22Rv1 (cell line): ENCODE results near the gene LEMD1.
"Not testable (repeated sequence)": the region's sequence is repeated elsewhere in the genome, so short reads cannot be mapped to it uniquely, and the experiment has no call there.

ENCODE experiments used
- H3K27ac ChIP-seq: fragments of 450-650 bp; 2 replicates; pipeline ENCODE4 v1.5.1; 2017
- CTCF ChIP-seq: fragments of 450-650 bp; IDR thresholded peaks from 2 replicates; pipeline ENCODE4 v1.5.1; 2017; ENCODE audit warnings: mild to moderate bottlenecking
- ZFX ChIP-seq: fragments of 450-650 bp; IDR thresholded peaks from 2 replicates; pipeline ENCODE4 v1.6.1; 2017; ENCODE audit warnings: antibody characterized with exemption, borderline replicate concordance

The LEMD1 gene

GRCh38 chr1:205435578-205436573, 14.0 kb upstream of the LEMD1 start:
- no peak overlapping the region for H3K27ac ChIP-seq
- TF ChIP-seq ZFX (no peak), CTCF (no peak)

DNA sequence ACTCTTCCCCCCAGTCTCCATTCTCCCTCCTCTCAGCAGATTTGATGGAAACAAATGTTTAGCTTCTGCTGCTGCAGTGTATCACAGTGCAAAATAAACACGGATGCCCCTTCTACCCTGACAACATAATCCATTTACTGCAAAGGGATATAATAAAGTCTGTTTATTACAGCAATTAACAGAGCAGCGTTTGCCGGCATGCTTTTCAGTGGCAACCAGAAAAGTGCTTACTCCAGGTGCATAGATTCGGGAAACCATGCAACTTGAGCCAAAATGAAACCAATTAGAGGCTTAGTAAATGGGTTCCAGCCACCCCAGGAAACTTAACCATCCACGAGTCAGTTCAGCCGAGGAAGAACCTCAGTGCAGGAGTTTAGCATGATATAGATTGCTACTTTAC, 12.9 kb upstream of the LEMD1 start:
- no peak overlapping the region for H3K27ac ChIP-seq
- TF ChIP-seq CTCF = no peak
- TF ChIP-seq ZFX = no peak

DNA sequence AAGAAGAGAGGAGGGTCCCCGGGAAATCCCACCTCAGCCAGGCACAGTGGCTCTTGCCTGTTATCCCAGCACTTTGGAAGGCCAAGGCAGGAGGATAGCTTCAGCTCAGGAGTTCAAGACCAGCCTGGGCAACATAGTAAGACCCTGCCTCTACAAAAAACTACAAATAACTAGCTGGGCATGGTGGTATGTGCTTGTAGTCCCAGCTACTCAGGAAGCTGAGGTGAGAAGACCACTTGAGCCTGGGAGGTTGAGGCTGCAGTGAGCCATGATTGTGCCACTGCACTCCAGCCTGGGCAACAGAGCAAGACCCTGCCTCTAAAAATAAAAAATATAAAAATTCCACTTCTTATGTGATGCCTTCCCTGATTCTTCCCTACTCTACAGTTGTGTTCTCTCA, 10.8 kb upstream of the LEMD1 start:
- not testable (repeated sequence) for H3K27ac ChIP-seq

- no peak overlapping the region for H3K27ac ChIP-seq
- TF ChIP-seq CTCF (no peak), ZFX (no peak)
Observed at GRCh38 chr1:205432116-205432515, 10.3 kb upstream of the LEMD1 start.

DNA sequence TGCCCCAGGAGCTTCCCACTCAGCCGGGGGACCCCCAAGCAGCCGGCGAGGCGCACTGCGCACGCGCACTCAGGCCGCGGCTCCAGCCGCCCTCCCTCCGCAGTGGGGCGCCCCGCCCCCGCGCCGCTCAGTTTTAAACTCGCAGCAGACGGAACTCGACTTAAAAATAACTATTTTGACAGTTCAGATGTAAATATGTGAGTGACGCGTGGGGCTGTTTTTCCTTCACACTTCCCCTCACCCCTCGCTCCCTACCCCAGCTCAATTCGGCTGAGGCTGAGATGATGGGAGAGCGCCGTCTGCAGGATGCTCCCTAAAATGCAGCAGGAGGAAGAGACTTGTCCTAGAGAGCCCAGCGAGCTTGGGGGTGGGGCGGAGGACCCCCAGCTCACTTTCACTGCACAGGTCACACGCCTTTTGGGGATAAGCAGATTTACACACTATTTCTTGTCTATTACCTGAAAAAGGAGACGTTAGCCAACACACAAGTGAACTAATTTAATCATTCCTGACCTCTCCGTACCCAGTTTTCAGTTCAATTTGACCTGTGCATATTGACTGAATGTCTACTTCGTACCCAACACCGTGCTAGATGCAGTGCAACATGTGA, 8.9 kb upstream of the LEMD1 start:
- TF ChIP-seq ZFX = no peak
- TF ChIP-seq CTCF = peak; percentile 100
- H3K27ac ChIP-seq = no peak overlapping the region

- no peak for TF ChIP-seq CTCF
- no peak overlapping the region for H3K27ac ChIP-seq
Observed at GRCh38 chr1:205429762-205430695, 8.2 kb upstream of the LEMD1 start.

DNA sequence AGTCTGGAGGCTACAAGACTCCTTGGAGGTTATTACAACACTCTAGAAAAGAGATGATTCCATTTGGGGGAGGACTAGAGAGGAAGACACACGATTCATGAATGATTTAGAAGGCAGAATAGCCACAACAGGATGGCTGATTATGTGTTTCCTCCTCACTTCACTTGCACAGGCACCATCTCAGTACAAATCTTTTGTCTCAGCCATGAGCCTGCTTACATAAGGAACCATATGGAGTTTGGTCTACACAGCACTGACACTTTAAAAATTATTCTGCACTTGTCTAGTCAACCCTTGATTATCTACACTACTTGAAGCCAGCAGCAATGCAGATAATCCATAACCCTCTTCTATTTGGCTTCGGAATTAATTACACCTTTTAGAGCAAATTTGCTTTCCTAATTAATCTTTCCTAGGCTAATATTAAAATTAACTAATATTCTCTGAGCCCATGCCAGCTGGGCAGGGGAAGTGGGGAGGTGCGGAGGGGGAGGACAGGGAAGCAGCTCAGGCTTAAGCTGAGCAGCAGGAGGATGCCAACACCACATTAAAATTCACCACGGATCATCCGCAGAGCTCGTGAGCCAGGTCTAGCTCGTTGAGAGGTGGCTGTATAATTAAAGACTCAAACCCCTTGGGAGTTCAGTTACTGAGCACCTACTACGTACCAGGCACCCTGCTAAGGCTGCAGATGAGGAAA, 3.2 kb upstream of the LEMD1 start:
- TF ChIP-seq CTCF (no peak), ZFX (no peak)
- H3K27ac ChIP-seq = no peak overlapping the region
